ENCODE results near the gene DSCAML1.

DNA sequence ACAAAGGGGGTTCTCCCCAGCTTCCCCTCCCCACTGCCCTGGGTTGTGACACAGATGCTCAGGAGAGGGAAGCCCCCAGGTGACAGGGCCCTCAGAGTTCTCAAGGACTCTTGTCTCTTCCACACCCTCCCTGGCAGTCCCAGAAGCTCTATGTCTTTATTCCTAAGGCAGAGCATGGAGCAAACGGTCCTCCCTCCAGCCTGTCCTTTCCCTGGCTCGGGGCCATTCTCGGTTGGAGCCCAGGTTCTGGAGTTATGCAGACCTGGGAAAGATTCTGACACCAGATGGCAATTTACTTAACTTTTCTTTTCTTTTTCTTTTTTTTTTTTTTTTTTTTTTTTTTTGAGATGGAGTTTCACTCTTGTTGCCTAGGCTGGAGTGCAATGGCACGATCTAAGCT lies 282.8 kb downstream of the DSCAML1 start:
- TF ChIP-seq POLR2A (IDR thresholded peaks at IDR 0.05; ENCODE audit: borderline replicate concordance, extremely low read depth, insufficient read depth, insufficient read length) (no peak), ZFX (IDR thresholded peaks at IDR 0.05) (no peak)
- TF ChIP-seq, protein P1, sequence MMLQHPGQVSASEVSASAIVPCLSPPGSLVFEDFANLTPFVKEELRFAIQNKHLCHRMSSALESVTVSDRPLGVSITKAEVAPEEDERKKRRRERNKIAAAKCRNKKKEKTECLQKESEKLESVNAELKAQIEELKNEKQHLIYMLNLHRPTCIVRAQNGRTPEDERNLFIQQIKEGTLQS (IDR thresholded peaks at IDR 0.05), result no peak
- TF ChIP-seq, protein P2, sequence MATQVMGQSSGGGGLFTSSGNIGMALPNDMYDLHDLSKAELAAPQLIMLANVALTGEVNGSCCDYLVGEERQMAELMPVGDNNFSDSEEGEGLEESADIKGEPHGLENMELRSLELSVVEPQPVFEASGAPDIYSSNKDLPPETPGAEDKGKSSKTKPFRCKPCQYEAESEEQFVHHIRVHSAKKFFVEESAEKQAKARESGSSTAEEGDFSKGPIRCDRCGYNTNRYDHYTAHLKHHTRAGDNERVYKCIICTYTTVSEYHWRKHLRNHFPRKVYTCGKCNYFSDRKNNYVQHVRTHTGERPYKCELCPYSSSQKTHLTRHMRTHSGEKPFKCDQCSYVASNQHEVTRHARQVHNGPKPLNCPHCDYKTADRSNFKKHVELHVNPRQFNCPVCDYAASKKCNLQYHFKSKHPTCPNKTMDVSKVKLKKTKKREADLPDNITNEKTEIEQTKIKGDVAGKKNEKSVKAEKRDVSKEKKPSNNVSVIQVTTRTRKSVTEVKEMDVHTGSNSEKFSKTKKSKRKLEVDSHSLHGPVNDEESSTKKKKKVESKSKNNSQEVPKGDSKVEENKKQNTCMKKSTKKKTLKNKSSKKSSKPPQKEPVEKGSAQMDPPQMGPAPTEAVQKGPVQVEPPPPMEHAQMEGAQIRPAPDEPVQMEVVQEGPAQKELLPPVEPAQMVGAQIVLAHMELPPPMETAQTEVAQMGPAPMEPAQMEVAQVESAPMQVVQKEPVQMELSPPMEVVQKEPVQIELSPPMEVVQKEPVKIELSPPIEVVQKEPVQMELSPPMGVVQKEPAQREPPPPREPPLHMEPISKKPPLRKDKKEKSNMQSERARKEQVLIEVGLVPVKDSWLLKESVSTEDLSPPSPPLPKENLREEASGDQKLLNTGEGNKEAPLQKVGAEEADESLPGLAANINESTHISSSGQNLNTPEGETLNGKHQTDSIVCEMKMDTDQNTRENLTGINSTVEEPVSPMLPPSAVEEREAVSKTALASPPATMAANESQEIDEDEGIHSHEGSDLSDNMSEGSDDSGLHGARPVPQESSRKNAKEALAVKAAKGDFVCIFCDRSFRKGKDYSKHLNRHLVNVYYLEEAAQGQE (IDR thresholded peaks at IDR 0.05; ENCODE audit: low read depth), result no peak
- TF ChIP-seq, protein P3, sequence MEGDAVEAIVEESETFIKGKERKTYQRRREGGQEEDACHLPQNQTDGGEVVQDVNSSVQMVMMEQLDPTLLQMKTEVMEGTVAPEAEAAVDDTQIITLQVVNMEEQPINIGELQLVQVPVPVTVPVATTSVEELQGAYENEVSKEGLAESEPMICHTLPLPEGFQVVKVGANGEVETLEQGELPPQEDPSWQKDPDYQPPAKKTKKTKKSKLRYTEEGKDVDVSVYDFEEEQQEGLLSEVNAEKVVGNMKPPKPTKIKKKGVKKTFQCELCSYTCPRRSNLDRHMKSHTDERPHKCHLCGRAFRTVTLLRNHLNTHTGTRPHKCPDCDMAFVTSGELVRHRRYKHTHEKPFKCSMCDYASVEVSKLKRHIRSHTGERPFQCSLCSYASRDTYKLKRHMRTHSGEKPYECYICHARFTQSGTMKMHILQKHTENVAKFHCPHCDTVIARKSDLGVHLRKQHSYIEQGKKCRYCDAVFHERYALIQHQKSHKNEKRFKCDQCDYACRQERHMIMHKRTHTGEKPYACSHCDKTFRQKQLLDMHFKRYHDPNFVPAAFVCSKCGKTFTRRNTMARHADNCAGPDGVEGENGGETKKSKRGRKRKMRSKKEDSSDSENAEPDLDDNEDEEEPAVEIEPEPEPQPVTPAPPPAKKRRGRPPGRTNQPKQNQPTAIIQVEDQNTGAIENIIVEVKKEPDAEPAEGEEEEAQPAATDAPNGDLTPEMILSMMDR (IDR thresholded peaks at IDR 0.05 in 2 of 3, conservative IDR thresholded peaks at IDR 0.05 in 1 of 3; ENCODE audit: borderline replicate concordance in 1 of 3, insufficient read depth in 1 of 3, low read depth in 2 of 3, low read length in 2 of 3), result no peak

Measured in HCT116 (cell line).